ACHN (cell line): ENCODE data around the gene BCO1.

ENCODE experiments used
- DNase-seq: peaks from one replicate; pipeline ENCODE4 v3.0.0-alpha.2; 2015
- in situ Hi-C: cut with HindIII; loops from 2 replicates; pipeline ENCODE4 v1.10.0; 2017; ENCODE audit warnings: low sequenced_read_pairs, low pct_ligation_motif_present, low pct_unique_long_range_greater_than_20kb

The BCO1 gene

DNA sequence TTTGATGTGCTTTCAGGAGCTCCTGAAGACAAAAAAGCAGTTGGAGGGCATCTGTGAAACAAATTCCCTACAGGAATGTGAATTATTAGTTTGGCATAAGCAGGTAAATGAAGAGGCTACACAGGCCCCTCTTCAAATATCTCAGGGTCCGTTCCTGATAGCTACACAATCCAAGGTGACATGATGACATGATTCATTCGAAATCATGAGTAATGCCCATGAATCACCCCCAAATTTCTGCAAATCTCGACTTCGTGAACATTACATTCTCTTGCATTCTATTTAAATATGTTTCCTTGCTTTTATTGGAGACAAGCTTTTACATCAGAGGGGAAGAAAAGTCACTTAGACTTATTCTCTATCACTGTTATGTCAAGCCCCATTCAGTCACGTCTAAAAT, 98.6 kb downstream of the BCO1 start:
- no peak for DNase-seq
- in situ Hi-C loops, result no loop called here
